Stimulated activated naive CD8-positive, alpha-beta T cell treated with anti-CD3 and anti-CD28 coated beads, Interleukin-15, Interleukin-2, amounts not matched to agents 100 ng/mL and 50 ng/mL, for 24 hours (primary cell): ENCODE results near the gene PI4KA.
A peak's percentile ranks its signal among the peaks of the same experiment; 100 is the strongest.
"Not testable (repeated sequence)": the region's sequence is repeated elsewhere in the genome, so short reads cannot be mapped to it uniquely, and the experiment has no call there.

Experiments used
- H3K27ac Mint-ChIP-seq: one replicate; pipeline ENCODE4 v1.8.0; 2021; ENCODE audit warnings: mild to moderate bottlenecking, mixed read lengths
- H3K27me3 Mint-ChIP-seq: one replicate; pipeline ENCODE4 v1.8.0; 2021; ENCODE audit warnings: mixed read lengths
- H3K36me3 Mint-ChIP-seq: one replicate; pipeline ENCODE4 v1.8.0; 2021; ENCODE audit warnings: low read depth, mixed read lengths
- H3K4me1 Mint-ChIP-seq: one replicate; pipeline ENCODE4 v1.8.0; 2021; ENCODE audit warnings: low read depth, mixed read lengths
- H3K4me3 Mint-ChIP-seq: one replicate; pipeline ENCODE4 v1.8.0; 2021; ENCODE audit warnings: mild to moderate bottlenecking, mixed read lengths
- H3K9me3 Mint-ChIP-seq: one replicate; pipeline ENCODE4 v1.8.0; 2021; ENCODE audit warnings: mixed read lengths

PI4KA gene

GRCh38 chr22:20821717-20822239, 36.8 kb downstream of the PI4KA start:
- not testable (repeated sequence) for H3K4me3 Mint-ChIP-seq, H3K9me3 Mint-ChIP-seq, H3K4me1 Mint-ChIP-seq, H3K27ac Mint-ChIP-seq, H3K27me3 Mint-ChIP-seq
- peaks cover 38% of the 10 kb centered on the region for H3K36me3 Mint-ChIP-seq

- H3K36me3 Mint-ChIP-seq = peaks cover 42% of the 10 kb centered on the region
These were observed 39.1 kb downstream of the PI4KA start for GRCh38 chr22:20819471-20819870.

DNA sequence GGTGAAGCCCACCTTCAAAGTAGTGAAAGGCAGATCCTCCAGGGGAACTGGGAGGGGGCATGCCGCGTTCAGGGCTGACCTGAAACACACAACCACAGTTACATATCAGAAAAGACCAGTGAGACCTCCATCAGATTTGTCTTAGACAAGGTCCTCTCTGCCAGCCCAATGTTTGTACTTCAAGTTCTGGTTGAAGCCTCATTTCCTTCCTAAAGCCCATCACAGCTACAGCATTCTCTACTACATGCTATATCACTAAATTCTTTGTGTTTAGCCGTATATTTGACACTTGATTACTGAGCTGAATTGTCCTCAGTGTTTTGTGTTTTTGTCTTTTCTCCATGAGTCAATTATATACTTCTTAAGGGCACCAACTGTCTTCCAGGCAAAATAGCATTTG, 40.1 kb downstream of the PI4KA start:
- Mint-ChIP-seq H3K27ac (no peak overlapping the region), H3K4me1 (no peaks in the 10 kb centered on the region), H3K27me3 (no peaks in the 10 kb centered on the region), H3K4me3 (no peak overlapping the region), H3K36me3 (peaks cover 42% of the 10 kb centered on the region), H3K9me3 (no peaks in the 10 kb centered on the region)

More at GRCh38 chr22:20819471-20819870, 39.1 kb downstream of the PI4KA start:
- Mint-ChIP-seq H3K4me1 (no peaks in the 10 kb centered on the region), H3K4me3 (no peak overlapping the region), H3K27me3 (no peaks in the 10 kb centered on the region), H3K9me3 (no peaks in the 10 kb centered on the region), H3K27ac (no peak overlapping the region)

DNA sequence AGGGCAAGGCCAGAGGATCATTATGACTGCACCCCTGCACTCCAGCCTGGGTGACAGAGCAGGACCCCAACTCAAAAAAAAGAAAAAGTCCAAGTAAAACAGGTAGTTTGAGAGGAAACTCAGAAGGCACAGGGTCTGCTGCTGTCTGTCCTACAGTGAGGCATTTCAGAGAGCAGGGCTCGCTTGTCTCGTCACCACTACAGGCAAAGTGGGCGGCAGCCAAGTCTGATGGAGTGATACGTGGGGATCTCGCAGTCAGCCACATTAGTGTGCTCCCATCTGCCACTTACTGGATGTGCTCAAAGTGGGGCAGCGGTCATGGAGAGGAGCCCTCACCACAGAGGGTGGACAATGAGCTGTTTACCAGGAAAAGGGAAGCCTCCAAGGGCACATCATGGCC, 42.1 kb downstream of the PI4KA start:
- Mint-ChIP-seq H3K4me3 (no peak overlapping the region), H3K36me3 (peaks cover 54% of the 10 kb centered on the region), H3K4me1 (peaks cover under 1% of the 10 kb centered on the region), H3K27me3 (no peaks in the 10 kb centered on the region), H3K9me3 (no peaks in the 10 kb centered on the region), H3K27ac (no peak overlapping the region)

DNA sequence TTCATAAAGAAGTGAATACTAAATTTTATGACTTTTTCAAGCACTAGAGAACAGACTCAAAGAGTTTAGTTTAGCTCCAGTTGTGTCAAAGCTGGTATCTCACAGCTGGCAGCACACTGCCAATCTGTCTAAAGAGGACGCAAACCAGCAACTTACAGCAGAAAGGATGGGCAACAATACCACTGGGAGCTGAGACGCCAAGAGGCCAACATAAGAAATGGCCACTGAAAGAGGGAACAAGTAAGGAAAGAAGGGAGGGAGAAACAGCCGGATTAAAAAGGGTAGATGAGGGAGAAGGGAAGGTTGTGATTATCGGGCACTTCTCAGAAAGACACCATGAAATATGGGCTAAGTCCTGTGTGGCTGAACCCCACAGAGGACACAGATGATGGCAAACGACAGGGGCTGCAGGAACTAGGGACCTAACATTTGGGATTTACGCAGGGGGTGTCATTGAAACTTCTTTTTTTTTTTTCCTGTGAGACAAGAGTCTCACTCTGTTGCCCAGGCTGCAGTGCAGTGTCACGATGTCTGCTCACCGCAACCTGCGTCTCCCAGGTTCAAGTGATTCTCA, 43.0 kb downstream of the PI4KA start:
- H3K9me3 Mint-ChIP-seq = no peaks in the 10 kb centered on the region
- peaks cover 11% of the 10 kb centered on the region for H3K4me1 Mint-ChIP-seq
- H3K27ac Mint-ChIP-seq = no peak overlapping the region
- H3K27me3 Mint-ChIP-seq = no peaks in the 10 kb centered on the region
- peaks cover 63% of the 10 kb centered on the region for H3K36me3 Mint-ChIP-seq
- H3K4me3 Mint-ChIP-seq = no peak overlapping the region

DNA sequence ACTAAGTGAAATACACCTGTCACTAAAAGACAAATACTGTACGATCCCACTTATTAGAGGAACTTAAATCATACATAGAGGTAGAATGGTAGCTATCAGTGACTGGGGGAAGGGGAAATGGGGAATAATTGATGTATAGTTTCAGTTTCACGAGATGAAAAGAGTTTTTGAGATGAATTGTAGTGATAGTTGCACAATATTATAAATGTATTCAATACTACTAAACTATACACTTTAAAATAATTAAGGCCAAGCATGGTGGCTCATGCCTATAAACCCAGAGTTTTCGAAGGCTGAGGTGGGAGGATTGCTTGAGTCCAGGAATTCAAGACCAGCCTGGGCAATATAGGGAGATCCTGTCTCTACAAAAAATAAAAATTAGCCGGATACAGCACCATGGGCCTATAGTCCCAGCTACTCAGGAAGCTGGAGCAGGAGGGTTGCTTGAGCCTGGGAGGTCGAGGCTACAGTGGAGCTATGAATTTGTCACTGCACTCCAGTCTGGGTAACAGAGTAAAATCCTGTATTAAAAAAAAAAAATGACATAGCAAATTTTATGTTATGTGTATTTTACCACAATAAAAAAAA, 44.3 kb downstream of the PI4KA start:
- Mint-ChIP-seq H3K36me3 (peaks cover 59% of the 10 kb centered on the region), H3K27ac (no peak overlapping the region), H3K4me1 (peaks cover 16% of the 10 kb centered on the region), H3K9me3 (no peaks in the 10 kb centered on the region), H3K4me3 (no peak overlapping the region), H3K27me3 (no peaks in the 10 kb centered on the region)

- Mint-ChIP-seq H3K36me3 (peaks cover 53% of the 10 kb centered on the region), H3K4me3 (no peak overlapping the region), H3K9me3 (no peaks in the 10 kb centered on the region), H3K27me3 (no peaks in the 10 kb centered on the region), H3K27ac (no peak overlapping the region), H3K4me1 (peaks cover 16% of the 10 kb centered on the region)
These were observed 45.6 kb downstream of the PI4KA start for GRCh38 chr22:20813056-20813455.

- peaks cover 16% of the 10 kb centered on the region for H3K4me1 Mint-ChIP-seq
These were observed 46.5 kb downstream of the PI4KA start for GRCh38 chr22:20811971-20812660.

DNA sequence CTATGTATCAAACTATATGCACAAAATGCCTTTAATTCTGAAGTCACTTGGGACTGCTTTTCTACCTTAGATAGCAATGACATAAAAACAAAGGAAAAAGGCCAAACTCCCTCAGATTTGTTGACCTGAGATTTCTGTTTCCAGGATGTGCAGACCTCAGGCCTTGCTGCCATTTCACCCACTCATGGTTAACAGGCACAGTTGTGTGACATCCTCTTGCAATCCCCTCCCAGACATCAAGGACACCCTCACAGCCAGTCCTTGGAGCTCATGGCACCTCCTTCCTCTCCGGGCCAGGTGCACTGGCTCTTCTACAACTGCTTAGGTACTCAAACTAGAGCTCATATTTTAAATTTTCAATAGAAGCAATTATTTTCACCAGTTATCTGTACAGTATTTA, 47.4 kb downstream of the PI4KA start:
- H3K27ac Mint-ChIP-seq = peak overlapping the region; percentile 74
- peaks cover 61% of the 10 kb centered on the region for H3K36me3 Mint-ChIP-seq
- no peak overlapping the region for H3K4me3 Mint-ChIP-seq
- no peaks in the 10 kb centered on the region for H3K27me3 Mint-ChIP-seq
- peaks cover 17% of the 10 kb centered on the region for H3K4me1 Mint-ChIP-seq
- H3K9me3 Mint-ChIP-seq = no peaks in the 10 kb centered on the region

More at GRCh38 chr22:20811971-20812660, 46.5 kb downstream of the PI4KA start:
- no peak overlapping the region for H3K4me3 Mint-ChIP-seq
- no peaks in the 10 kb centered on the region for H3K27me3 Mint-ChIP-seq
- H3K36me3 Mint-ChIP-seq = peaks cover 60% of the 10 kb centered on the region
- no peaks in the 10 kb centered on the region for H3K9me3 Mint-ChIP-seq
- H3K27ac Mint-ChIP-seq = no peak overlapping the region

DNA sequence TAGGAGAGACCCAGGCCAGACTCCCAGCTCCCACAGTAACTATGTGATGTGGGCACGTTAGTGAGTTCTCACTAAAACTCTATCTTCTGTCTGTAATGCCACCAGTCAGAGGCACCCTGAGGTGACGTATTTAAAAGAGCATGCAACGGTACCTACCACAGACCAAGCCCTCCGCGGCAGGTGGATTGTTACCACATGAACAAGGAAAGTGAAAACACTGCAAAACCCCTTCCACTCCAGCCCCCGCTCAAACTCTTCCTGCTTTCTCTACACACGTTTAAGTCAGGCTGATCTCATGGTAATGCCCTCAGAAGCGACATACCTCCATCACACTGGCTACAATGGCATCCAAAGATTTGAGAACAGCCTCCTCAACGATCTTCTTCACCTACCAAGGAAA, 48.0 kb downstream of the PI4KA start:
- Mint-ChIP-seq H3K36me3 (peaks cover 65% of the 10 kb centered on the region), H3K4me3 (peak overlapping the region; percentile 22), H3K4me1 (peaks cover 22% of the 10 kb centered on the region), H3K27me3 (no peaks in the 10 kb centered on the region), H3K9me3 (no peaks in the 10 kb centered on the region), H3K27ac (peak overlapping the region; percentile 74)

DNA sequence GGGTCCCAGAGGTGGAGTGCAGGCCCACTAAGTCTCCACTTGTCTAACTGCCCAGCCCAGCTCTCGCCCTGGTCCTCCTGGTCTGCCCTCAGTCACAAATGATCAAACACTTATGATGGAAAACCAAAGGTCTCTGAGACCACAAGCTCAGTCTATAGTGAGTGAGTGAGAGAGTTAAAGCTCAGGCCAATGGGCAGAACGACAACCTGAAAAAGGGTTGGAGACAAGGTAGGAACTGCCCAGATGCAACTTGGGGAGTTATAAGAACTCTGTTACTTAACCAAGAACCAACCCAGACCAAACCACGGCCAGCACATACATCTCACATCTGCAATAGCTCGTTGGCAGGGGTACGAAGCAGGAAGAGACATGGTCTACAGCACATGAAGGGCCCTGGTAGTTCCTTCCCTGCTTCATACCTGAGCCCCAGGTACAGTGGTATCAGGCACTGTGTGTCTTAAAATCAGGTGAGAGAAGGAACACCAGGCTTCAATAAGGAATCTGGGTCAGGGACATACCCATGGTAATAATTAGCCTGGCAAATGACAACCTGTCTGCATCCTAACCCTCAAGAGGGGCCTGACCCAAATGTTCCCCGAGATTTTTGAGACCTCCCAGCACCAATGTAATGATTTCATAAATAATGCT, 48.9 kb downstream of the PI4KA start:
- Mint-ChIP-seq H3K4me3 (no peak overlapping the region), H3K27me3 (no peaks in the 10 kb centered on the region), H3K9me3 (no peaks in the 10 kb centered on the region), H3K36me3 (peaks cover 68% of the 10 kb centered on the region), H3K4me1 (peaks cover 22% of the 10 kb centered on the region), H3K27ac (no peak overlapping the region)

DNA sequence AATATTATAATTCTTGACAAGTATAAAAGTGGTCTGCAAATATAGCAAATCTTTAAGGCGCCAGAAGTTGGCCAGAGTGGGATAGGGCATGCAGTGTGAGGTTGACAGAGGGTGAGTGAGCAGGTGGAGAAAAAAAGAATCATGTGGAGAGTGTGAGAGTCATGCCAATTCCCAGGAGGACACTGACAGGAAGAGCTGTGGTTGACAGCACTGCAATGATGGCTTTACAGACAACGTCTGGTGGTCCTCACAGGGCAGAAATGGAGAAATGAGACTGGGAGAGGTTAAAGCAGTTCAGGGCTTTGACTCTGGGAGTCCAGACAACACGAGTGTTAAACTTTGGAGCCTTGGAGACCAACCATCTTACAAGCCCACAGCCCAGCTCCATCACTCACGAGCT, 49.8 kb downstream of the PI4KA start:
- H3K27ac Mint-ChIP-seq = no peak overlapping the region
- H3K4me1 Mint-ChIP-seq = peaks cover 22% of the 10 kb centered on the region
- H3K36me3 Mint-ChIP-seq = peaks cover 71% of the 10 kb centered on the region
- no peak overlapping the region for H3K4me3 Mint-ChIP-seq
- no peaks in the 10 kb centered on the region for H3K9me3 Mint-ChIP-seq
- H3K27me3 Mint-ChIP-seq = no peaks in the 10 kb centered on the region

DNA sequence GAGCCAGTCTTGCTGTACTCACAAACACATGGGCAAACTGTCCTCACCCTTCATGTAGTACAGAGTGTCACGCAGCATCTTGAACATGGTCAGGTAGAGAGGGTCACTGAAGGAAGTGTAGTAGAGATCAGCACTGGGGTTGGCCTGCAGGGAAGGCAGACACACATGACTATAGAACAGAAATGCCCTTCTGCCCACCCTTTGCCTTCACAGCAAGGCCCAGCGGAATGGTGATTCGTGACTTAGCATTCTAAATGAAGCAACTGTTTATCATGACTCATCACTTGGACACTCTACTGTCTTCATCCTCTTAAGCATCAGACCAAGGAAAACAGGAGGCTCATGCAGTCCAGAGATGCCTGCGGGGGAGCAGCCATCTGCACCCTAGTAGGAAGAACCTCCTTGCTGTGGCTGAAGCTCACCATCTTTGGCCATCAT, 51.3 kb downstream of the PI4KA start:
- Mint-ChIP-seq H3K27ac (peak overlapping the region; percentile 45), H3K9me3 (no peaks in the 10 kb centered on the region), H3K4me1 (peaks cover 22% of the 10 kb centered on the region), H3K4me3 (no peak overlapping the region), H3K36me3 (peaks cover 72% of the 10 kb centered on the region), H3K27me3 (no peaks in the 10 kb centered on the region)

- Mint-ChIP-seq H3K27me3 (no peaks in the 10 kb centered on the region), H3K4me3 (no peak overlapping the region), H3K4me1 (peaks cover 16% of the 10 kb centered on the region), H3K9me3 (no peaks in the 10 kb centered on the region), H3K27ac (no peak overlapping the region), H3K36me3 (peaks cover 68% of the 10 kb centered on the region)
These were observed 52.6 kb downstream of the PI4KA start for GRCh38 chr22:20805972-20806471.

GRCh38 chr22:20804650-20805049, 54.0 kb downstream of the PI4KA start:
- H3K27ac Mint-ChIP-seq = no peak overlapping the region
- no peaks in the 10 kb centered on the region for H3K27me3 Mint-ChIP-seq
- no peaks in the 10 kb centered on the region for H3K9me3 Mint-ChIP-seq
- peaks cover 64% of the 10 kb centered on the region for H3K36me3 Mint-ChIP-seq
- peaks cover 5% of the 10 kb centered on the region for H3K4me1 Mint-ChIP-seq
- no peak overlapping the region for H3K4me3 Mint-ChIP-seq
